Measurements from ENCODE around the gene M1AP. TPM values are rescaled to one million over a fixed set of nuclear protein-coding genes. Genes with fewer than 3 reads are reported as not detected.

Gene M1AP
- total and polyA plus RNA-seq, 7 donors = 0.16 to 0.60 (median 0.33) TPM; not detected in 3

DNA sequence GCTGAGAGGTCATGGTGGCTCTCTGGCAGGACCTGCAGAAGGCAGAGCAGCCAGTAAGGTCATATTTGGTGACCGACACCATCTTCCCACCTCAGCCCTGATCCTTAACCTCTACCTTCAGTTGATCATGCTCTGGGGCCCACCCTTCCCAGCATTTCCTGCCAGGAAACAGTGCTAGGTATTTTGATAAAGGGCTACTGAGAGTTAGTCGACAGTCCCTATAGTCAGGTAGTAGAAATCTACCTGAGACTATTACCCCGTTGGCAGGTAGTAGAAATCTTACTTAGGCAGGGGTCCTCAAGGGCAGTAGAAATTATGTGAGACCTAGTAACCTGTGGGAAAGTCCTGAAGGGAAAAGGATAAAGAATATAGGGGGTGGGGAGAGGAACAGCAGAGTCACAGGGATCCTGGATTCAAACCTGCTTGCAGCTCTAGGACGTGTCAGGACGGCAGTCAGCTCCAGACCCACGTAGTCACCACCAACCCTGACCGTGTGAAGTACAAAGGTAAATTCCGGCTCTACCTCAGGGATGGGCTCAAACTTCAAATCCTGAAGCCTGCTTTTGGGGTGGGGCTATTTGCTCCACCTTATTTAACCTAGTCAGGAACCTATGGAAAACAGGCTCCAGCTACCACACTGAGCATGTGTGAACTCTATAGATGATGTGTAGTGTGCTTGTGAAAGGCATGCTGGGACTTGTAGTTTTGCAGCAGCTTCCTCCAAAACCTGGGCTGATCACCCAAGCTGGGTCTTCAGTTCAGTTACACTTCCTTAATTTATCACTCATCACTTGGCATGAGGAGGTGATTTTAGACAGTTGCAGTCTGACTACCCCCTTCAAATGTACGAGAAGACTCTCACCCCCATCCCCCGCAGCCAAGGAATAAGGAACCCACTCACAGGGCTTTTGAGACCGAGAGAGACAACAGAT lies 122.1 kb downstream of the M1AP start, which contains the start of gene DQX1:
Gene DQX1, minus strand, starts transcription at position 515 of the 932 bp plus-strand sequence. Its CDS starts 502 bp downstream, at position 13.
- Histone ChIP-seq H3K4me3 (no peak within 1 kb of the TSS), H3K4me1 (peaks cover 0 to 27% (median 16%) of the 10 kb centered on the region in 4 donors), H3K27ac (no peak within 1 kb of the TSS), H3K27me3 (peaks cover 0 to 2% (median 0%) of the 10 kb centered on the region in 3 donors), H3K9me3 (no peaks in the 10 kb centered on the region), H3K36me3 (peaks cover 21 to 28% (median 22%) of the 10 kb centered on the region in 4 donors)
- no peak for DNase-seq
- no peak for TF ChIP-seq POLR2AphosphoS5 (IDR thresholded peaks at IDR 0.05)
- WGBS, 2 donors = 49 to 74% methylated on average over 11 of the region's 11 CpGs
- intact Hi-C loops (cut with DNase I) = loop anchor here (5.0 kb wide), 1 partner anchor 61 kb away; no protein-coding TSS in a partner anchor

DNA sequence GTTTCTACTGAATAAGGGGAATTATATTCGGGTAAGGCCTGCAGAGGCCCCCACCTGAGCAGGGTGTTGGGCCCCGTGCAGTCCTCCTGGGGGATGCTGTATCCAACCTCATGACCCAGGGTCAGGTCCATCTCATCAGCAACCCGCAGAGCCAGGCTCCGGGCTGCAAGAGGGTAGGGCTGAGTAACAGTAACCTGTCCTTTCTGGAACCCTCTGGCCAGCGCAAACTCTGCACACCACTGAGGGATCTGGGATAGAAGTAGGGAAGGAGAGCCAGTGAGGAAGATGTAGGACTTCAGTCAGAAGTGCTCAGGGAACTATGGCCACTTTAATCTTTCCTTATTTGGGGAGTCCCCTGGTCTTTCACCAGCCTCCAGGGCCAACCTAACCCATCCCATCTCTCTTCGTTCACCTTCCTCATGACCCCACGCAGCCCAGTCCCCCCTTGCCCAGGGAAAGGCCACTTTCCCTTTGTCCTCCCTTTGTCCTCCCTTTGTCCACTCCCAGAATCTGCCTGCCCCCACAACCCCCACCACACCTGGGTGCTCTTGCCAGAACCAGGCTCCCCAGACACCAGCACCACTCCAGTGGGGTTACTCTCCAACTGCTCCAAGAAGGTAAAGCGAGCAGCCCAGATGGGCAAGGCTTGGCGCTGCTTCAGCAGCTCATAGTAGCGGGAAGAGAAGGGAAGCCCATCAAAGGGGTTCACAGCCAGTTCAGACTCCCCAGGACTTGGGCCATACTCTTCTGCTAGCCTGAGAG lies 123.0 kb downstream of the M1AP start:
- H3K4me1 ChIP-seq = peaks cover 0 to 19% (median 11%) of the 10 kb centered on the region in 4 donors
- DNase-seq = no peak
- peaks cover 0 to 10% (median 0%) of the 10 kb centered on the region in 3 donors for H3K27me3 ChIP-seq
- TF ChIP-seq POLR2AphosphoS5 (IDR thresholded peaks at IDR 0.05) (no peak), EP300 (IDR thresholded peaks at IDR 0.05) (no peak), CTCF (IDR thresholded peaks at IDR 0.05) (no peak), POLR2A (IDR thresholded peaks at IDR 0.05) (no peak)
- H3K27ac ChIP-seq = no peak overlapping the region
- intact Hi-C loops (cut with DNase I) = loop anchor here (5.0 kb wide), 1 partner anchor 62 kb away; no protein-coding TSS in a partner anchor
- no peaks in the 10 kb centered on the region for H3K9me3 ChIP-seq
- peaks cover 21 to 28% (median 22%) of the 10 kb centered on the region in 4 donors for H3K36me3 ChIP-seq
- 95% methylated on average over 10 of the region's 10 CpGs for WGBS, 2 donors
- H3K4me3 ChIP-seq = no peak overlapping the region

- 90 to 94% methylated on average over 9 of the region's 9 CpGs for WGBS, 2 donors
- no peak overlapping the region for H3K27ac ChIP-seq
- peaks cover 0 to 21% (median 9%) of the 10 kb centered on the region in 3 donors for H3K27me3 ChIP-seq
- H3K9me3 ChIP-seq = no peaks in the 10 kb centered on the region
- H3K4me3 ChIP-seq = no peak overlapping the region
- DNase-seq = no peak
- intact Hi-C loops (cut with DNase I) = no loop called here
- peaks cover 0 to 15% (median 10%) of the 10 kb centered on the region in 4 donors for H3K4me1 ChIP-seq
- peaks cover 21 to 28% (median 22%) of the 10 kb centered on the region in 4 donors for H3K36me3 ChIP-seq
- TF ChIP-seq POLR2AphosphoS5 (IDR thresholded peaks at IDR 0.05) (no peak), EP300 (IDR thresholded peaks at IDR 0.05) (no peak), CTCF (IDR thresholded peaks at IDR 0.05) (no peak), POLR2A (IDR thresholded peaks at IDR 0.05) (no peak)
Measured at GRCh38 chr2:74524005-74524404, 124.1 kb downstream of the M1AP start.

GRCh38 chr2:74522516-74522915 lies 125.6 kb downstream of the M1AP start:
- intact Hi-C loops (cut with DNase I) = no loop called here
- 85 to 91% methylated on average over 3 of the region's 3 CpGs for WGBS, 2 donors
- peaks cover 2 to 36% (median 22%) of the 10 kb centered on the region in 3 donors for H3K27me3 ChIP-seq
- no peaks in the 10 kb centered on the region for H3K9me3 ChIP-seq
- DNase-seq = no peak
- peaks cover 0 to under 1% (median 0%) of the 10 kb centered on the region in 4 donors for H3K4me1 ChIP-seq
- no peak overlapping the region for H3K4me3 ChIP-seq
- TF ChIP-seq POLR2AphosphoS5 (IDR thresholded peaks at IDR 0.05) (no peak), CTCF (IDR thresholded peaks at IDR 0.05) (no peak), EP300 (IDR thresholded peaks at IDR 0.05) (no peak), POLR2A (IDR thresholded peaks at IDR 0.05) (no peak)
- H3K36me3 ChIP-seq = peaks cover 13 to 21% (median 16%) of the 10 kb centered on the region in 4 donors
- H3K27ac ChIP-seq = no peak overlapping the region

Measured in sigmoid colon (tissue), 7 donors.